Activated CD8-positive, alpha-beta memory T cell treated with anti-CD3 and anti-CD28 coated beads for 36 hours (primary cell): ENCODE measurements around the gene RNF112. TPM values are rescaled to one million over a fixed set of nuclear protein-coding genes. Genes with fewer than 3 reads are reported as not detected.

Source experiments
- CTCF ChIA-PET: fragments of 350-600 bp; sonication (Branson Sonifier 250); formaldehyde crosslinking; loops from one replicate; lab custom pipeline; 2021; ENCODE audit warnings: antibody characterized with exemption; lab: Charles Lee
- POLR2A ChIA-PET: fragments of 350-600 bp; sonication (Branson Sonifier 250); formaldehyde crosslinking; loops from one replicate; lab custom pipeline; 2021; ENCODE audit warnings: antibody characterized with exemption; lab: Charles Lee
- total RNA-seq, 2 experiments: library from RNA; stranded (reverse); gene quantifications; one replicate each; pipeline ENCODE4 v1.2.3, GENCODE V29; 2021

RNF112 gene
- total RNA-seq, 2 experiments from 2014 or later = 0.06 to 0.27 TPM

- CTCF ChIA-PET = interaction anchor here (1.3 to 1.5 kb wide), 2 partner anchors 9 to 76 kb away, joined by 4 to 6 read pairs; partner anchors contain the start of gene B9D1
- POLR2A ChIA-PET = no interaction called here
Measured at GRCh38 chr17:19371259-19372010, 39.6 kb upstream of the RNF112 start.

DNA sequence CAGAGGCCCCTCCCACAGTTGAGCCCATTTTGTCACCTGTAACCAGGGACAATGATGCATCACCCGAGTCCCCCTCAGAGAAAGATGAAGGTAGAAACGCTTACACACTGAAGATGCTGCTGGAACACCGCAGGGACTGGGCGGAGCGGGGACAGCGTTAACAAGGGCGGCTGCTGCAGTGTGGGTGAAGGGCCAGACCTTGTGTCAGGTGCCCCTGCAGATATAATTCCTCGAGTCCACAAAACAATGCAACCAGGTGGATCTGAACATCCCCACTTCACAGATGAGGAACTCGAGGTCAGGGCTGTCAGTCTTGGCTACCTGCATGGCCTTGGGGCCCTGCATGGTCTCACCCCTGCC, 39.0 kb upstream of the RNF112 start:
- ChIA-PET CTCF (interaction anchor here (1.3 kb wide), 1 partner anchor 9 kb away, joined by 6 read pairs; the partner anchor contains the start of gene B9D1), POLR2A (no interaction called here)

GRCh38 chr17:19372439-19372838, 38.6 kb upstream of the RNF112 start:
- POLR2A ChIA-PET = no interaction called here
- CTCF ChIA-PET = interaction anchor here (1.3 kb wide), 1 partner anchor 10 kb away, joined by 6 read pairs; the partner anchor contains the start of gene B9D1

DNA sequence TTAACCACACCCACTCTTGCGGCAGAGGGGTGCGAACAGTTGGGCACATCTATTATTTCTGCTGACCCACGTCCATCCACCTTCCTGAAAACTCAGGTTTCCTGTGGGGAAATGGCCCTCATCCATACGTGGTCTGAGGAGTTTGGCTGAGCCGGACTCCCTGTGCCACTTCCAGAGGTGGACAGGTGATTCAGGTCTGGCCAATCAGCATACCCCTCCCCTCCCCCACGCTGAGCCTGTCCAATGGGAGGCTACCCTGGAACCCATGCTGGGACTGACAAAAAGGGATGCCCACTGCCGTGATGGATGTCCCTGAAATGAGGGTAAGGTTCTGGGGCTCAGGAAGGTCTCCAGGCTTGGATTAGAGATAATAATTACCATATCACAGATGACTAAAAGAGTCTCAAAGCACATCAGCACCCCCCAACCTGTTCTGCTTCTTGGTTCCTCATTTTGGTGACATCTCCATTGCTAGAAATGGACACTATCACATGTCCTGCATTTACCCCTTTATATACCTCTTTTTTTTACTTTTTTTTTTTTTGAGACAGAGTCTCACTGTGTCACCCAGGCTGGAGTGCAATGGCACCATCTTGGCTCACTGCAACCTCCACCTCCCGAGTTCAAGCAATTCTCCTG, 38.0 kb upstream of the RNF112 start:
- POLR2A ChIA-PET = no interaction called here

GRCh38 chr17:19374136-19374535, 36.9 kb upstream of the RNF112 start:
- ChIA-PET POLR2A (no interaction called here), CTCF (interaction anchor here (1.5 to 2.7 kb wide), 2 partner anchors 11 to 73 kb away, joined by 4 to 11 read pairs; partner anchors contain the start of gene B9D1)

More for the DNA sequence above, 38.0 kb upstream of the RNF112 start:
- CTCF ChIA-PET = interaction anchor here (1.3 to 2.7 kb wide), 2 partner anchors 10 kb away, joined by 6 to 11 read pairs; partner anchors contain the start of gene B9D1

DNA sequence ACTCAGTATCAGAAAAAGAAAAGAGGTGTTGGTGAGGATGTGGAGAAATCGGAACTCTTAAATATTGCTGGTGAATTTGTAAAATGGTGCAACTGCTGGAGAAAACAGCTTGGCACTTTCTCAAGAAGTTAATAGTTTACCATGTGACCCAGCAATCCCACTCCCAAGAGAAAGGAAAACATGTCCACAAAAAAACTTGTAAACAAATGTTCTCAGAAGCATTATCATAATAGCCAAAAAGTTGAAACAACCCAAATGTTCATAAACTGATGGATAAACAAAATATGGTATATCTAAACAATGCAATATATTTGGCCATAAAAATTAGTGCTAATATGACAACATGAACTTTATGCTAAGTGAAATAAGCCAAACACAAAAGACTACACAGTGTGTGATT, 35.3 kb upstream of the RNF112 start:
- ChIA-PET CTCF (interaction anchor here (2.7 kb wide), 1 partner anchor 13 kb away, joined by 11 read pairs; the partner anchor contains the start of gene B9D1), POLR2A (no interaction called here)

GRCh38 chr17:19376811-19377210, 34.2 kb upstream of the RNF112 start:
- ChIA-PET POLR2A (interaction anchor here (1.5 kb wide), 1 partner anchor 14 kb away, joined by 9 read pairs; the partner anchor contains the start of gene B9D1), CTCF (interaction anchor here (0.6 to 3.1 kb wide), 2 partner anchors 14 to 156 kb away, joined by 4 to 26 read pairs; partner anchors contain the start of gene B9D1)

GRCh38 chr17:19377602-19378415, 33.2 kb upstream of the RNF112 start:
- POLR2A ChIA-PET = interaction anchor here (0.6 to 1.5 kb wide), 4 partner anchors 8 to 1391 kb away, joined by 3 to 9 read pairs (median 6); partner anchors contain the start of gene B9D1

GRCh38 chr17:19378416-19379360, 32.3 kb upstream of the RNF112 start, which contains the start of gene MAPK7:
TSS of gene MAPK7 (plus strand) at chr17:19378498. CDS start at chr17:19378901, 403 bp downstream.
- POLR2A ChIA-PET = interaction anchor here (0.7 to 1.5 kb wide), 4 partner anchors 8 to 366 kb away, joined by 3 to 9 read pairs (median 5); partner anchors contain the start of gene B9D1
- CTCF ChIA-PET = interaction anchor here (0.6 to 3.1 kb wide), 5 partner anchors 14 to 403 kb away, joined by 3 to 26 read pairs (median 5); partner anchors contain the start of gene B9D1

More at GRCh38 chr17:19377602-19378415, 33.2 kb upstream of the RNF112 start:
- CTCF ChIA-PET = interaction anchor here (0.6 to 3.1 kb wide), 5 partner anchors 13 to 404 kb away, joined by 3 to 26 read pairs (median 5); partner anchors contain the start of gene B9D1

DNA sequence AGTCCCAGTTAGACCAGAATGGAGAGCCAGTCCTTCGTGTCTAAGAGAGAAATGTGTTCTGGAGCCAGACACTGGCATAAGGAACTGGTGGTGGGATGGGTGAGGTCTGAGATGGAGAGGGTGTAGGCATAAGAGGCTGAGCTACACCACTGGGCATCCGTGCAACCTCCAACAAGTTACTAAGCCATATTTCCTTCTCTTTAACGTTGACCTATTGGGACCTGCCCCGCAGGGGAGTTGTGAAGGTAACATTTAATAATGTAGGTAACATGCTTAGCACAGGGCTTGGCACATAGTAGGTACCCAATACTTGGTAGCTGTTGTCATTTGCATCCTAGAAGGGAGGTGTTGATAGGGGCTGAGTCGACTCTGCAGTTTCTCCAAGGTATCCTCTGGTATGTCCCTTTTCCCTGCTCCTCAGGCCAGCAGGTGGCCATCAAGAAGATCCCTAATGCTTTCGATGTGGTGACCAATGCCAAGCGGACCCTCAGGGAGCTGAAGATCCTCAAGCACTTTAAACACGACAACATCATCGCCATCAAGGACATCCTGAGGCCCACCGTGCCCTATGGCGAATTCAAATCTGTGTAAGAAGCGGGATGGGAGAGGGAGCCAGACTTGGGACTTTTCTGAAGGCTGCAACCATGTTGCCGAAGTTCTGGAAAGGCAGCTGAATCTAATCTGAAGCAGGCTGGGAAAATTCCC, 31.5 kb upstream of the RNF112 start:
- ChIA-PET POLR2A (no interaction called here), CTCF (interaction anchor here (3.1 kb wide), 1 partner anchor 17 kb away, joined by 26 read pairs; the partner anchor contains the start of gene B9D1)

- ChIA-PET CTCF (no interaction called here), POLR2A (interaction anchor here (0.5 kb wide), 1 partner anchor 149 kb away, joined by 3 read pairs; no protein-coding TSS in a partner anchor)
Measured at GRCh38 chr17:19380481-19381301, 30.3 kb upstream of the RNF112 start.

- POLR2A ChIA-PET = no interaction called here
- CTCF ChIA-PET = no interaction called here
Measured at GRCh38 chr17:19381361-19381740, 29.7 kb upstream of the RNF112 start.

GRCh38 chr17:19381741-19382444, 29.1 kb upstream of the RNF112 start:
- POLR2A ChIA-PET = no interaction called here
- CTCF ChIA-PET = no interaction called here

- ChIA-PET POLR2A (no interaction called here), CTCF (no interaction called here)
Measured at GRCh38 chr17:19382531-19383444, 28.2 kb upstream of the RNF112 start.
